Naive B cell (primary cell): ENCODE measurements around the gene MRAP. TPM values are rescaled to one million over a fixed set of nuclear protein-coding genes. Genes with fewer than 3 reads are reported as not detected.
A peak's percentile ranks its signal among the peaks of the same experiment; 100 is the strongest.
"Not testable (repeated sequence)": the region's sequence is repeated elsewhere in the genome, so short reads cannot be mapped to it uniquely, and the experiment has no call there.

Experiments used
- ATAC-seq, 2 donors: fragments of 150-1000 bp; cut with Tn5 transposase; 2 replicates each; pipeline ENCODE4 v1.10.0; 2021; ENCODE audit warnings: low read depth in 2 of 2, mild to moderate bottlenecking in 2 of 2, moderate library complexity in 2 of 2
- DNase-seq: peaks from one replicate; pipeline ENCODE4 v3.0.0; 2022
- H3K27ac Mint-ChIP-seq, 6 donors: one replicate each; pipeline ENCODE4 v1.8.0; 2020 to 2022; ENCODE audit warnings: mild to moderate bottlenecking in 6 of 6, mixed read lengths in 6 of 6, moderate library complexity in 5 of 6, inconsistent platforms in 2 of 6
- H3K27me3 Mint-ChIP-seq, 3 donors: one replicate each; pipeline ENCODE4 v1.8.0; 2021 to 2022; ENCODE audit warnings: mixed read lengths in 3 of 3, mild to moderate bottlenecking in 1 of 3
- H3K36me3 Mint-ChIP-seq, 2 donors: one replicate each; pipeline ENCODE4 v1.8.0; 2020 to 2022; ENCODE audit warnings: mixed read lengths in 2 of 2, inconsistent platforms in 1 of 2, mild to moderate bottlenecking in 1 of 2
- H3K4me1 Mint-ChIP-seq, 3 donors: one replicate each; pipeline ENCODE4 v1.8.0; 2020 to 2022; ENCODE audit warnings: mixed read lengths in 3 of 3, inconsistent platforms in 1 of 3, mild to moderate bottlenecking in 1 of 3, moderate library complexity in 1 of 3
- H3K4me3 Mint-ChIP-seq, 8 donors: one replicate each; pipeline ENCODE4 v1.8.0; 2020 to 2022; ENCODE audit warnings: mild to moderate bottlenecking in 8 of 8, mixed read lengths in 8 of 8, moderate library complexity in 8 of 8, inconsistent platforms in 2 of 8
- H3K9me3 Mint-ChIP-seq, 7 donors: one replicate each; pipeline ENCODE4 v1.8.0; 2020 to 2022; ENCODE audit warnings: mixed read lengths in 7 of 7, mild to moderate bottlenecking in 5 of 7, inconsistent platforms in 2 of 7, moderate library complexity in 1 of 7
- polyA plus RNA-seq, 6 donors: library from polyadenylated mRNA; unstranded; fragments of 300-500 nt; fragmentation: Illumina TruSeq; gene quantifications; one replicate each; pipeline ENCODE4 v1.2.3, GENCODE V29; 2021; ENCODE audit warnings: low read depth in 6 of 6

Gene MRAP
- polyA plus RNA-seq, result not detected

DNA sequence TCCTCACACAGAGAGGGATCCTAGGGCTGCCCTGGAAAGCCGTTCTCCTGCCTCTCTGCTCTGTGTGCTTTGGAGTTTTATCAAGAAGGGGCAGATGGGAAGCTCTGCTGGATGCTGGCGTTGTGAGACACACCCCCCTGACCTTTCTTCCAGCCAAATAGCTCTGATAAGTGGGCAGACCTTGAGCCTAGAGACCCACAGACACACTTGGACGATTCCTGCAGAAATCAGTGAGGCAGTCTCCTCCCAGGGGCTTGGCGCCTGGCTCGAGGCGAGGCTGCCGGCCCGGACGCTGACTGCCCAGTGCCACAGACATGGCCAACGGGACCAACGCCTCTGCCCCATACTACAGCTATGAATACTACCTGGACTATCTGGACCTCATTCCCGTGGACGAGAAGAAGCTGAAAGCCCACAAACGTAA lies at the start of gene MRAP:
Gene MRAP, plus strand, starts transcription at position 198 of the 424 bp plus-strand sequence. Its CDS starts 117 bp downstream, at position 315.
- H3K27ac Mint-ChIP-seq, result no peak within 1 kb of the TSS
- DNase-seq (no peak), ATAC-seq (no peak)
- H3K9me3 Mint-ChIP-seq, result no peaks in the 10 kb centered on the region
- H3K4me3 Mint-ChIP-seq, result no peak within 1 kb of the TSS
- H3K4me1 Mint-ChIP-seq, result peaks cover 0 to 1% (median 0%) of the 10 kb centered on the region in 3 donors
- peaks cover 0 to 10% of the 10 kb centered on the region in 2 donors for H3K36me3 Mint-ChIP-seq
- H3K27me3 Mint-ChIP-seq, result no peaks in the 10 kb centered on the region

DNA sequence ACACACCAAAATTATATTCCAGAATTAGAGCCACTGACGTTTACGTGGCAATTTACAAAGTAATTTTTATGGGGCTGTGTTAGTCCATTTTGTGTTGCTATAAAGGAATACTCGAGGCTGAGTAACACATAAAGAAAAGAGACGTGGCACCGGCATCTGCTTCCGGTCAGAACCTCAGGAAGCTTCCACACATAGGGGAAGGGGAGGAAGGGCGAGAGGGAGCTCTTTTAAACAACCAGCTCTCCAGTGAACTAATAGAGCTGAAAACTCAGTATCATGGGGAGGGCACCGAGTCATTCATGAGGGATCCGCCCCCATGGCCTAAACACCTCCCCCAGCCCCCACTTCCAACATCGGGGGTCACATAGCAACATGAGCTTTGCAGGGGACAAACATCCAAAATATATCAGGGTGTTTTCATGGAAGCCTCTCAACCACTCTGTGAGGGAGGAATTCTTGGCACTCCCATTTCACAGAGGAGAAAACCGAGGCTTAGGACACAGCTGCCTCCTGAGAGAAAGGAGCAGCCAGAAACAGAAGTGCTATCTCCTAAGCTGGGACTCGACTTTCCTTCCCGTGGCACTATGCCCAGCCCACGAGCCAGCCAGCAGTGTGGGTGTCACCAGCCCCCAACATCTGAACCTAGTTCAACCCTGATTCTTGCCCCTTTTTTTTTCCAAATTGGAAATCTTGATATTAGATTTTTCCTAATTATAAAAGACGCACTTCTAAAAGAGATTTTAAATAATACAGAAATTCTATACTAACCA lies 49.0 kb upstream of the MRAP start:
- ATAC-seq (no peak), DNase-seq (no peak)
- Mint-ChIP-seq H3K4me1 (no peaks in the 10 kb centered on the region), H3K4me3 (no peak overlapping the region), H3K36me3 (peaks cover 0 to 16% of the 10 kb centered on the region in 2 donors), H3K9me3 (peaks cover 11 to 23% (median 14%) of the 10 kb centered on the region in 7 donors), H3K27me3 (peaks cover 21 to 46% (median 46%) of the 10 kb centered on the region in 3 donors), H3K27ac (no peak overlapping the region)

DNA sequence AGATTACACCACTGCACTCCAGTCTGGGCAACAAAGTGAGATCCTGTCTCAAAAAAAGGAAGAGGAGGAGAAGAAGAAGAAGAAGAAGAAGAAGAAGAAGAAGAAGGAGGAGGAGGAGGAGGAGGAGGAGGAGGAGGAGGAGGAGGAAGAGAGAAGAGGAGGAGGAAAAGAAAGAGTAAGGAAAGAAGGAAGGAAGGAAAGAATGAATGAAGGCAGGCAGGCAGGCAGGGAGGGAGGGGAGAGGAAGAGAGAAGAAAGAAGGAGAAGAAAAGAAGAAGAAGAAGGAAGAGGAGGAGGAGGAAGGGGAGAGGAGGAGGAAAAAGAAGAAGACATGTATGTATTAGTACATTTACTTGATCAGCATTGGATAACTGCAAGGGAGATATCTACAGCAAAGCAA lies 46.5 kb upstream of the MRAP start:
- no peak overlapping the region for H3K4me3 Mint-ChIP-seq
- no peak for ATAC-seq
- peaks cover 11 to 23% (median 14%) of the 10 kb centered on the region in 7 donors for H3K9me3 Mint-ChIP-seq
- no peak overlapping the region for H3K27ac Mint-ChIP-seq
- H3K27me3 Mint-ChIP-seq, result peaks cover 23 to 42% (median 41%) of the 10 kb centered on the region in 3 donors
- H3K36me3 Mint-ChIP-seq, result peaks cover 0 to 16% of the 10 kb centered on the region in 2 donors
- no peak for DNase-seq
- H3K4me1 Mint-ChIP-seq, result no peaks in the 10 kb centered on the region

DNA sequence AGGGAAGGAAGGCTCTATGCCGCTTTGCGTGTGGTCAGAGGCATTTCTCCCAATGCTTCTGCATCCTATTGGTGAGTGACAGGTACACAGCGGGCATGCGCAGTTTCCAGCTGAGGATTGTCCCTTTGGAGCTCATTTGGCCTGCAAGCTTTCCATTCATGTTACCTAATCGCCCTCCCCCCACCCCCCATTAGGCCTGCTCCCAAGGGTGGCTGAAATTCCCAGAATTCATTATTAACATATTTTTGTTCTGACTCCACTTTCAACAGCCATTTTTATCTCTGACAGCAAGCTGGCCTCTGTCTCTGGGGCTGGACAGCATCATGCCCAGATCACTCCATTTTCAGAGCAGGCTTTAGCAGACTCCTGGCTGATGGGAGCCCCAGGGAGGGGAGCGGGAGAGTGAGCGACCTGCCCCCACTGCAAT lies 45.4 kb upstream of the MRAP start:
- Mint-ChIP-seq H3K36me3 (peaks cover 0 to 16% of the 10 kb centered on the region in 2 donors), H3K4me3 (no peak overlapping the region), H3K4me1 (peaks cover 0 to 2% (median 0%) of the 10 kb centered on the region in 3 donors), H3K9me3 (peaks cover 11 to 23% (median 14%) of the 10 kb centered on the region in 7 donors), H3K27me3 (peaks cover 19 to 39% (median 37%) of the 10 kb centered on the region in 3 donors), H3K27ac (no peak overlapping the region)
- ATAC-seq, result no peak
- no peak for DNase-seq

DNA sequence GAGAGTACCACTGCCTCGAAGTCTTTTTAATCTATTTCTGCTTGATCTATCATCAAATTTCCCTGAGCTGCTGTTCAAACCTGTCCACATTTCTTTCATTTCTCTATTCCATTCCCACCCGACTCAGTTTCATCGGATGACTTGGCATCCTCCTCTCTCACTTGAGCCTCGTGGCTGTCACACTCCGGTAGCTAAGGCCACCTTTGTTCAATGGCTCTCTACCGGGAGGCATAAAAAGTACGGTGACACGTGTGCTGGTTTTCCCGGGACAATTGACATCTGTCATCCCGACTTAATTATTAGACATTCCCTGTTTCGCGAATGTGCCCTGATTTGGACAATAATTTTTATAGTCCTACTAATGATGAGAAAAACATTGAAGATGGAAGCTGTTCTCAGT lies 42.4 kb upstream of the MRAP start:
- H3K36me3 Mint-ChIP-seq, result peaks cover 0 to 4% of the 10 kb centered on the region in 2 donors
- peaks cover 10 to 26% (median 18%) of the 10 kb centered on the region in 3 donors for H3K27me3 Mint-ChIP-seq
- H3K4me1 Mint-ChIP-seq, result peaks cover 0 to 5% (median 0%) of the 10 kb centered on the region in 3 donors
- DNase-seq, result no peak
- no peak overlapping the region for H3K27ac Mint-ChIP-seq
- H3K9me3 Mint-ChIP-seq, result peaks cover 1 to 8% (median 6%) of the 10 kb centered on the region in 7 donors
- ATAC-seq, result no peak
- no peak overlapping the region for H3K4me3 Mint-ChIP-seq

DNA sequence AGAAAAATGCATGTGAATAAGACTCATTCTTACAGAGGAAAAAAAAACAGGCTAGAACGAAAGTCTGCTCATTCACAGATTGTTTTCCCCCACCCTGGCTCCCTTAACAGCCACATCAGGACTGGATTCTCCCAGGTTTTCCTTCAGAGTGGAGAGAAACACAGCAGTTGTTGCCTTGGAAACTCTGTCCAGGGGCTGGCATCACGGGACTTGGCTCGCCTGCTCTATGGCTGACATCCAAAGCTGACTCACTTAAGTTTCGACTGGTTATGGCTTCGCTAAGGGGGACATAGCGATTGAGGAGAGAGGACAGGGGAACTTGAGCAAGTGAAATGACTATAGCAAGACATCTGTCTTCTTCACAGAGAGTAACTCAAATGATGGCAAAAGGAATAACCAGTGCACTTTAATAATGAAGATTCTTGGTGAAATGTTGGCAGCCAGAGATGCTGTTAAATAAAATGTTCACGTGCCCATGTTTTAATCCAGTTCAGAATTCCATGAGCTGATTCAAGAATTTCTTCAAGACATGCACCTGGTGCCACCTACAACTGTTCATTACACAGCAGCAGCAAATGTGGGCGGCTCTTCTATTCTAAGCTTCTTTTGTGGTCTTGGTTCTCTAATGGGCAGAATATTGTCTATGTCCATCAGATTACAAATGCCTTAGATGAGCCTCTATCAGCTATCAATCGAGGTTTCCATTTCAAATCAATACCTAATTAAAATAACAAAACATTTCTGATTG lies 41.6 kb upstream of the MRAP start:
- H3K4me1 Mint-ChIP-seq, result peaks cover 0 to 5% (median 0%) of the 10 kb centered on the region in 3 donors
- H3K27me3 Mint-ChIP-seq, result peaks cover 4 to 18% (median 13%) of the 10 kb centered on the region in 3 donors
- H3K27ac Mint-ChIP-seq, result peak overlapping the region in 1 of 6 donors; percentile 18
- H3K4me3 Mint-ChIP-seq, result no peak overlapping the region
- peaks cover 0 to 2% (median 0%) of the 10 kb centered on the region in 7 donors for H3K9me3 Mint-ChIP-seq
- H3K36me3 Mint-ChIP-seq, result no peaks in the 10 kb centered on the region
- DNase-seq, result no peak
- no peak for ATAC-seq

DNA sequence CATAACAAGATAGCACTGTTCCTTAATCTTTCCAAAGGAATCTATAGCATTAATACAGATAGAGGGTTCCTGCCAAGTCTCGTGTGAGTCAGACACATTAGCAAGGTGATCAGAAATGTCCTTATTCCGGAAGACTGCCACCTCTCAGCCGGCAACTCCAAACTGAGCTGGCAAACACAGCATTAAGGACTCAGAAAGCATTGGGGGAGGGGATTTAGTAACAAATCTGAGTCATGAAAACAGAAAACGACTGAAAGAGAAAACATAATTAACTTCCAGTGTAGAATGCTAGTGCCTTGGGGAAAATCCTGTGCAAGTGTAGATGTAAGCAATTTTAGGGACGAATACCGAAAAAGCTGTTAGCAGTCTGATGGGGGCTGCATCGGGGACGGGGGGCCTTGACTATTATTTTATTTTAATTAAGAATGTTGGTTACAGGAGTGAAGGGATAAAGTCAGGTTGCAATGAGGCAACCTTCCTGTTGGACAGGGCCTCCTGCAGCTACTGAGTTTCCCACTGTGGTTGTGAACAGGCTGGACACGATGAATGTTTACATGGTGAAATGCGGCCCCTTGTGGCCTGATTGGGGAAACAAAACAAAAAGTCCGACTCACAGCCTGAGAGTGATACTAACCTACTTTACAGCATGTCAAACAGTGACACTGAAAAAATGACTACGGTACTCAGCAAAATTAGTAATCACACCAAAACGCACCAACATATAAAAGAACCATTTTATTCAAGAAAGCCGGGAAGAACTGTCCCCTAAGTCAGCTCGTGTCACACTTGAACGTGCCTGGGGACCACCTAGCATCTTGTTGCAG lies 40.5 kb upstream of the MRAP start:
- Mint-ChIP-seq H3K4me1 (peaks cover 0 to 5% (median 0%) of the 10 kb centered on the region in 3 donors), H3K27me3 (peaks cover 4 to 12% (median 5%) of the 10 kb centered on the region in 3 donors), H3K27ac (peak overlapping the region in 1 of 6 donors; percentile 54), H3K36me3 (no peaks in the 10 kb centered on the region), H3K9me3 (no peaks in the 10 kb centered on the region), H3K4me3 (no peak overlapping the region)
- peak; percentile 8 for DNase-seq
- peak in 1 of 2 donors; percentile 30 for ATAC-seq

DNA sequence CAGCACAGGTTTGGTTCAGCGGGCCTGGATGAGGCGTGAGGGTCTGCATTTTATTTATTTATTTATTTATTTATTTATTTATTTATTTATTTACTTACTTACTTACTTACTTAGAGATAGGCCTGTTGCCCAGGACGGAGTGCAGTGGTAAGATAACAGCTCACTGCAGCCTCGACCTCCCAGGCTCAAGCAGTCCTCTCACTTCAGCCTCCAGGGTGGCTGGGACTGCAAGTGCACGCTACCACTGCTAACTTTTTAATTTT lies 39.9 kb upstream of the MRAP start:
- not testable (repeated sequence) for H3K4me3 Mint-ChIP-seq, H3K36me3 Mint-ChIP-seq, H3K27ac Mint-ChIP-seq, H3K9me3 Mint-ChIP-seq, H3K4me1 Mint-ChIP-seq, ATAC-seq, DNase-seq
- peaks cover 4 to 12% (median 5%) of the 10 kb centered on the region in 3 donors for H3K27me3 Mint-ChIP-seq

DNA sequence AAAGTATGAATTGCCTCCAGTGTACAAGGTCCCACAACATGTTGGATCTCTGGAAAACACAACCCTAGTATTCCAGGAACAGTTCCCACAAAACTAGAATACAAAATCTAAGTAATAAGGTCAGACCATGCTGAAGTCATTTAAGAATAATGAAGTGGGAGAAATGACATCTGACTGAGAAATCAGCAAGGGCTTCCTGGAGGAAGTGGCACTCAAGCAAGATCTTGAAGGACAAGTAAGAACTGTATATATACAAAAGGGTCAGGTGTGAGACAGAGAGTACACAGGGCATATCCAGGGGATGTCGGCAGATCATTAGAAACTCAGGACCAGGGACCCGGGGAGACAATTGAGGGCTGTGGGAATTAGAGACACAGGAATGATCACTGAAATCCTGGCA lies 38.5 kb upstream of the MRAP start:
- DNase-seq, result no peak
- H3K4me3 Mint-ChIP-seq, result no peak overlapping the region
- no peak for ATAC-seq
- H3K36me3 Mint-ChIP-seq, result no peaks in the 10 kb centered on the region
- peaks cover 4 to 12% (median 5%) of the 10 kb centered on the region in 3 donors for H3K27me3 Mint-ChIP-seq
- H3K27ac Mint-ChIP-seq, result peak overlapping the region in 1 of 6 donors; percentile 10
- H3K4me1 Mint-ChIP-seq, result peaks cover 0 to 5% (median 0%) of the 10 kb centered on the region in 3 donors
- H3K9me3 Mint-ChIP-seq, result no peaks in the 10 kb centered on the region

DNA sequence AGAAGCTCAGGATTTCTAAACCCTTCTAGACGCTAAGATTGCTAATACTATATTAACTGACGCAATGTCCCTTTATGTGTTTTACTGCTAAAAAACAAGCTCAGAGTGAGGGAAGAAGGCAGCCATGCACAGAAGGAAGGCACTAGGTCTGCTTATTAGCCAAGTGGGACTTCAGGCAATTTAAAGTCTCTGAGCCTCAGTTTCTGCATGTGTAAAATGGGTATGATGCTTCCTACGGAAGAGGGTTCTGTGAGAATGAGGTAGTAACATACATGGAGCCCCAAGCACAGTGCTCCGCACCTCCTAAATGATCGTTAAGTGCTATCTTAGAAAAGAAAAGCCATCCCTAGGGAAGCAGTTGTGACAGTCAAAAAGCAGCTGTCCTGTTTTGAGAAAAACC lies 36.7 kb upstream of the MRAP start:
- no peak for ATAC-seq

DNA sequence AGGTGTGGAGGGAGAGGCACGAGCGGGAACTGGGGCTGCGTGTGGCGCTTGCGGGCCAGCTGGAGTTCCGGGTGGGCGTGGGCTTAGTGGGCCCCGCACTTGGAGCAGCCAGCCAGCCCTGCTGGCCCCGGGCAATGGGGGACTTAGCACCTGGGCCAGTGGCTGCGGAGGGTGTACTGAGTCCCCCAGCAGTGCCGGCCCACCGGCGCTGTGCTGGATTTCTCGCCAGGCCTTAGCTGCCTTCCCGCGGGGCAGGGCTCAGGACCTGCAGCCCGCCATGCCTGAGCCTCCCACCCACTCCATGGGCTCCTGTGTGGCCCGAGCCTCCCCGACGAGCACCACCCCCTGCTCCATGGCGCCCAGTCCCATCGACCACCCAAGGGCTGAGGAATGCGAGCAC lies 33.3 kb upstream of the MRAP start:
- not testable (repeated sequence) for H3K27me3 Mint-ChIP-seq, DNase-seq, H3K27ac Mint-ChIP-seq, H3K4me1 Mint-ChIP-seq, H3K4me3 Mint-ChIP-seq, H3K9me3 Mint-ChIP-seq, ATAC-seq
- H3K36me3 Mint-ChIP-seq, result peaks cover 9 to 13% of the 10 kb centered on the region in 2 donors

More for the DNA sequence above, 36.7 kb upstream of the MRAP start:
- Mint-ChIP-seq H3K4me1 (peaks cover 0 to 5% (median 0%) of the 10 kb centered on the region in 3 donors), H3K36me3 (peaks cover 4 to 6% of the 10 kb centered on the region in 2 donors), H3K27ac (no peak overlapping the region), H3K27me3 (peaks cover 0 to 5% (median under 1%) of the 10 kb centered on the region in 3 donors), H3K9me3 (no peaks in the 10 kb centered on the region), H3K4me3 (no peak overlapping the region)
- no peak for DNase-seq

DNA sequence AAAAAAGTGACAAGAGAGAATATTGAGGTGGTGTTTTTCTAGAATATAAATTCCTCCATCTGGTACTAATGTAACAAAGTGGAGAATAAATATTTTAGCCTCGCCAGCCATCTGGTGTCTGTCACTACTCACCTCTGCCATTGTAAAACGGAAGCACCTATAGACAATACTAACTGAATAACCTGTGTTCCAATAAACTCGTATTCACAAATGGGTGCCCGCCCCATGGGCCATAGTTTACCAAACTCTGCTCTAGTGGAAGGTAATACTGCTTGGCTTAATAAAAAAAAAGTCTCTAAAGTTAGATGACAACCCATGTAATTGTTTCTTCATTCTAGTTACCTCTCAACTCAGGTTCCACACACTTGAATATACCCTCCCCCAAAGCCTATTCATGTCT lies 27.9 kb upstream of the MRAP start:
- Mint-ChIP-seq H3K36me3 (peaks cover 18 to 21% of the 10 kb centered on the region in 2 donors), H3K27ac (no peak overlapping the region), H3K27me3 (no peaks in the 10 kb centered on the region), H3K4me1 (peaks cover 4 to 5% (median 5%) of the 10 kb centered on the region in 3 donors), H3K9me3 (no peaks in the 10 kb centered on the region), H3K4me3 (no peak overlapping the region)
- ATAC-seq (no peak), DNase-seq (no peak)

DNA sequence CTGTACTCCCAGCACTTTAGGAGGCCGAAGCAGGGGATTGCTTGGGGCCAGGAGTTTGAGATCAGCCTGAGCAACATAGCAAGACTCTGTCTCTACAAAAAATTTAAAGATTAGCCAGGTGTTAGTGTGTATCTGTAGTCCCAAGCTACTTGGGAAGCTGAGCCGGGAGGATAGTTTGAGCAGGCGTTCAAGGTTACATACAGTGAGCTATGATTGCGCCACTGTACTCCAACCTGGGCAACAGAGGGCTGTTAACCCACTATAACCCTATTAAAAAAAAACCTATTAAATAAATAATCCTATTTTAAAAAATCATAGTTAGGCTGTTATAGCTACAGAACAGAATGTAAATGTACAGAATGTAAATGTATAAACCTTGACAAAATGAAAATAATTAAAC lies 22.0 kb upstream of the MRAP start:
- Mint-ChIP-seq H3K36me3 (peaks cover 0 to 9% of the 10 kb centered on the region in 2 donors), H3K4me3 (peak overlapping the region in 2 of 8 donors; percentile 51 to 97), H3K9me3 (no peaks in the 10 kb centered on the region), H3K4me1 (peaks cover 19 to 38% (median 34%) of the 10 kb centered on the region in 3 donors), H3K27me3 (no peaks in the 10 kb centered on the region), H3K27ac (no peak overlapping the region)
- DNase-seq (no peak), ATAC-seq (no peak)
